LNCAP (cell line): ENCODE measurements around the gene TRAF3.

ENCODE experiments used
- TF ChIP-seq, protein P1 (sequence below): fragments of 450-650 bp; IDR thresholded peaks from 2 replicates; pipeline ENCODE4 v1.5.1; 2017; ENCODE audit warnings: mild to moderate bottlenecking

TRAF3 gene

DNA sequence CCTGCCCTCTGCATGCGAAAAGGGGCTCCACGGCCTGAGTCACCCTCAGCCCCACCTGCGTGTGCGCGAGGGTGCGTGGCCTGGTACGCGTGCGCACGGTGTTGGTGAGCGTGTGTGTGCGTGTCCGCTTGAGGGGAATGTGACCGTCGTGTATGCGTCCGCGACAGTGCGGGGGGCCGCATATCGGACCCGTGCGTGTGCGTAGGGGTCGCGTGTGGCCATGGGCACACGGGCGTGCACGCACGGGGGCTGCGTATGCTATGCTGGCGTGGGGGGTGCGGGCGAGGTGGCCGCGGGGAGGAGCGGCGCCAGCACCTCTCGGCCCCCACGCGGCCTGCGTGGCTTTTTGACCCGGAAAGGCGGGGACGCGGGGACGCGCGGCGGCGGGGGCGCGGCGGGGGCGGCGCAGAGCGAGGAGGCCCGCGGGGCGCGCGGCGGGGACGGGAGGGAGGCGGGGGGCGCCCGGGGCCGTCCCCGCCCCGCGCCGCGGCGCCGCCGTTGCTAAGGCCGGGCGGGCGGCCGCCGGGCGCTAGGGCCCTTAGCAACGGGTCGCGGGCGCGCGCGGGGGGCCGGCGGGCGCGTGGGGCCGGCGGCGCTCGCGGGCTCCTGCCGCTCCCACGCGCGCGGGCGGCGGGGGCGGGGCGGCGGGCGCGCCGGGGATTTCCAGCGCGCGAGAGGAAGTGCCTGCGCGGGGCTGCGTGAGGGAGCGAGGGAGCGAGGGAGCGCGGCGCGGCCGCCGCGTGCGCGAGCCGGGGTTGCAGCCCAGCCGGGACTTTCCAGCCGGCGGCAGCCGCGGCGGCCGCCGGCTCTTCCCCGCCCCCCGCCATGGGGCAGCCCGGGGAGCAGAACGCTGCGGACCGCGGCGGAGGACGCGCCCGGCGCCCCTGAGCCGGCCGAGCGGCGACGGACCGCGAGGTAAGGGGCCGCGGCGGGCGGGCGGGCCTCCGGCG is at the start of gene TRAF3:
TSS of gene TRAF3 (plus strand) at position 689 of the 950 bp plus-strand sequence. CDS start 92,753 bp downstream, outside the sequence.
- TF ChIP-seq, protein P1, sequence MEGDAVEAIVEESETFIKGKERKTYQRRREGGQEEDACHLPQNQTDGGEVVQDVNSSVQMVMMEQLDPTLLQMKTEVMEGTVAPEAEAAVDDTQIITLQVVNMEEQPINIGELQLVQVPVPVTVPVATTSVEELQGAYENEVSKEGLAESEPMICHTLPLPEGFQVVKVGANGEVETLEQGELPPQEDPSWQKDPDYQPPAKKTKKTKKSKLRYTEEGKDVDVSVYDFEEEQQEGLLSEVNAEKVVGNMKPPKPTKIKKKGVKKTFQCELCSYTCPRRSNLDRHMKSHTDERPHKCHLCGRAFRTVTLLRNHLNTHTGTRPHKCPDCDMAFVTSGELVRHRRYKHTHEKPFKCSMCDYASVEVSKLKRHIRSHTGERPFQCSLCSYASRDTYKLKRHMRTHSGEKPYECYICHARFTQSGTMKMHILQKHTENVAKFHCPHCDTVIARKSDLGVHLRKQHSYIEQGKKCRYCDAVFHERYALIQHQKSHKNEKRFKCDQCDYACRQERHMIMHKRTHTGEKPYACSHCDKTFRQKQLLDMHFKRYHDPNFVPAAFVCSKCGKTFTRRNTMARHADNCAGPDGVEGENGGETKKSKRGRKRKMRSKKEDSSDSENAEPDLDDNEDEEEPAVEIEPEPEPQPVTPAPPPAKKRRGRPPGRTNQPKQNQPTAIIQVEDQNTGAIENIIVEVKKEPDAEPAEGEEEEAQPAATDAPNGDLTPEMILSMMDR = no peak

GRCh38 chr14:102728501-102728900 is 48.7 kb upstream of the TRAF3 start:
- TF ChIP-seq, protein P1 = no peak

DNA sequence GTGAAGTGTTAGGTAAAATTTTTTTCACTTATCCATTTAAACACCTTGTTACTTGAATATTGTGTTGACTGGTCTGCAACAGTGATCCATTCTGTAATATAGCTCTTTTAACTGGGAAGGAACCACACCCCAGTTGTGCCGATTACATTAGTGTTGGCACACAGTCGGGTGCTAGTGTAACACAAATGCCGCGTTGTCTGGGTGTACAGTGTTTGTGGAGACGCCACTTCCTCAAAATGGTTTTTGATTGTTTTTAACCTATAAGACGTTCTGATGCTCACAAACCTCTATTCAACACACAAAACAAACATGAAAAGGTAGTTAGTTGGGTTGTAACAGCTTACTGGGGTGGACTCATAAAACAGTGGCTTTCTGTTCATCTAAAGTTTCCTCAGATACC is 48.0 kb upstream of the TRAF3 start:
- TF ChIP-seq, protein P1 = no peak

GRCh38 chr14:102729825-102730224 is 47.4 kb upstream of the TRAF3 start:
- TF ChIP-seq, protein P1 = no peak

- TF ChIP-seq, protein P1 = no peak
Observed at GRCh38 chr14:102731101-102731870, 46.0 kb upstream of the TRAF3 start.

DNA sequence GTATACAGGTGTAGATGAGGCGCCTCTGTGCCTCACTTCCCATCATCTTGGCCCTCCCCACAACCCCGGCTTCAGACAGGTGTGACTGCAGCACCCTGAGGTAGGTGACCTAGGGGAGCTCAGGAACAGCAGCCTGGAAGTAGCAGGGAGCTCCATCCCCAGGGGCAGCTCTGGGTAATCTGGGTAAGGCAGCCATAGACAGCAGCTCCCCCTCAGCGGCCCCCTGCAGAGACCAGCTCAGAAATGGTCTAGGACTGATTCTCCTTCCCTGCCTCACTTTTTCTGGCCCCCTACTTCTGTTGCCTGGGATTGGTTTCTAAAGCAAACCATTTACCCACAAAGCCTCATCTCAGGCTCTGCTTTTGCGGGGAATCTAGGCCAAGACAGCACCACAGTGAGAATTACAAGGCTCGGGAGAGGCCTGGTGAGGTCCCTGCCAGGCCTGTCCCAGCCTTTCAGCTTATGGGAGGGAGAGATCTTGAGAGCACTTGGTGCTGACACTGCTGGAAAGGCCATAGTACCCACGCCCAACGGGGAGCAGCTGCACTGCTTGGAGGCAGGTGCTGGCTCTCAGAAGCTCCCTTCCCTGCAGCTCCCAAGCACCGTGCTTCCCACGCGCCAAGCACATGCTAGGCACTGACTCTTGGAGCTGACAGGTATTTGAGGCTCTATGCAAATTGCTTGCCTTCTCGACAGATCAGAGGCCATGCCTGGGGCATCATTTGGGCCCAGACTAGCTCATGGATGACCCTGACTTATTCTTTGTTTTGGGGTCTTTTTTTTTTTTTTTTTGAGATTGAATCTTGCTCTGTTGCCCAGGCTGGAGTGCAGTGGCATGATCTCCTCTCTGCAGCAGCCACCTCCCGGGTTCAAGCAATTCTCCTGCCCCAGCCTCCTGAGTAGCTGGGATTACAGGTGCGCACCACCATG is 45.1 kb upstream of the TRAF3 start:
- TF ChIP-seq, protein P1 = no peak

DNA sequence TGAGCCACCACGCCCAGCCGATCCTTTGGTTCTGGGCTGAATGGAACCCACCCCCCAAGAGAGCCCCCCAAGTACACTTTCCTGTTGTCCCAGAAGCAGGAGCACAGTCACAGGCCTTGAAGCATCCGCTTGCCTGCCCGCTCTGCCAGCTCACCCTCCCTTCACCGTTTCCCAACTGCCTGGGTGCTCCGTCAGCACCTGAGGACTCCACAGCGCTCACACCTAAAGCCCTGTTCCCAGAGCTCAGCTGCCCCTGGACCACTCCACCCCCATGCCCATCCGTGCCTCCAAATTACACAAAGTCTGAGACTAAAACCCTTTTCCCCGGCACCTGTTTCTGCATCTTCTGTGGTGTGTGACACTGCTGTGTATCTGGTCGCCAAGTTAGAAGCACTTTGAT is 44.3 kb upstream of the TRAF3 start:
- TF ChIP-seq, protein P1 = no peak
